ENCODE data around the gene GALNT17.

Gene GALNT17

DNA sequence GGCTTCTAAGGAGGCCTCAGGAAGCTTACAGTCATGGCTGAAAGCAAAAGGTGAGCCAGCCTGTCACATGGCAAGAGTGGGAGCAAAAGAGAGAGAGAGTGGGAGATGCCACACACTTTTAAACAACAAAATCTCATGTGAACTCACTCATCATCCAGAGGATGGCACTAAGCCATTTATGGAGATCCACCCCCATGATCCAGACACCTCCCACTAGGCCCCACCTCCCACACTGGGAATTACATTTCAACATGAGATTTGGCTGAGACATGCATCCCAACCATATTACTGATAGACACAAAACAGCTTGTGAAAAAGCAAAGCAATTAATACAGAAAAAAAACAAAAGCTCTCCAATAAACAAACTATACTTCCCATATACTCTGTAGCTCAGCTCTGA, 210.3 kb downstream of the GALNT17 start:
- DNase-seq (ENCODE audit: low spot score), result no peak

DNA sequence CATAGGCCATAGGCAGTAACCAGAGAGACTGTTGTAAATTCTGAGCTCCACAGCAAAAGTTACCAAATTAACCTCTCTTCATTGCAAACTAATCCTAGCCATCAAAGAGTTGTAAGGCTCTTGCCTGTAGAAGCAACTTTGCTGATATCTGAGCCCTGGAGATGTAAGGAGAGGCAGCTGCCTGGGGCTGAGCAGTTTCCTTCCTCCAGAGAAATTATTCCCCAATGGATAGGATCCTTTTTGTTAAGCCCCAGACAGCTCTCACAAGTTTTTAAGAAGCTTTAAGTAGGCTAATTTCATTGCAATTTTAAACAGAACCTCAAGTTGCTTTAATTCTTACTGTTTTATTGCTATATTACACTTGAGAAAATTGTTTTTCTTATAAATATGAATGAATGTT, 211.1 kb downstream of the GALNT17 start:
- DNase-seq (ENCODE audit: low spot score), result no peak

DNA sequence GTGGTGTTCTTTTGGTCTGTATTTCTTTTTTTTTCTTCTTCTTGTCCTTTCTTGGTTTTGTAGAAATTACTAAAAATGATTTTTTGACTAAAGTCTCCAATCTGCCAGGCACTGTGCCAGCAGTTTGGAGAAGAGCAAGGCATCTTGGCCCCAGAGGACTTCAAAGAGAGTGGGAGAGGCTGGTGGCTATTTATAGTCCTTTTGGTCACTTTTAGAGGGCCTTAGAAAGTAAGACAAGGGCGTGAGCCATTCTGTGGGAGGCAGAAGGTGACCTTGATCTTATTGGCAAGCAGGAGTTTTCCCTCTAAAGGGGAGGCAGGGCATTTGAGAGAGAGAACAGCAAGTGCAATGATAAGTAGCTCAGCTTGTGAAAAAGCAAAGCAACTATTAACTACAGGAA, 211.9 kb downstream of the GALNT17 start:
- DNase-seq (ENCODE audit: low spot score), result no peak

GRCh38 chr7:71345117-71345884, 213.4 kb downstream of the GALNT17 start:
- no peak for DNase-seq (ENCODE audit: low spot score)

- DNase-seq (ENCODE audit: low spot score), result peak; percentile 39
Observed at GRCh38 chr7:71348821-71349681, 217.1 kb downstream of the GALNT17 start.

DNA sequence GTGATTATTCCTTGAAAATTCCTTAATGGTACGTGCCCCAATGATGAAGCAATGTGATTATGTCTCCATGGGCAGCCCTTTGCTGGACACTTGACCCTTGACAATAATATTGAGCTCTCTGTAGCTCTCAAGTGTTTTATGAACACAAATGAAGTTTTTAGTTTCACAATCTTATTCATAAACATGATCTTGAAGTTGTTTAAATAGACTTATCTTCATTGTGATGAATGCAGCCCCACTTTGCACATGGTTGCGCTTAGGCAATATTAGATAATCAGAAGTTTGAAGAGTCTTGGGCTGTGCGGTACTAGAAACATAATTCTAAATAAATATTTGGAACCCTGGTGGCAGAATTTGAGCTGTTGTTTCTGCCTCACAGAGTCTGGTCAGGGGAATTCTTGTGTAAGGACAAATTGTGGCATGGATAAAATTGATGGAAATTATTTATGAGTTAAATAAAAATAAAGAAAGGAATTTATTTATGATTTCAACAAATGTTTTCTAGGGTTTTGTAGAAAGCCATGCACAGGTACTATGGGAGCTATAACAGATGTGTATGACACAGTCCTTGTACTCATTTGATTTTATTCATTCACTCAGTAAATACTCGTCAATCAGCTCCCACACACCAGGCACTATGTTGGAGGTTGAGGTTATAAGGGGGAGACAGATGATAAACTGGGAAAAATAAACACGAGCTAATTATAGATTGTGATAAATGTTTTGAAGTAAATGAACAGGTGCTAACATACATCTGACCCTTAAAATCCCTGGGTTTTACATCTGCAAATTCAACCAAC, 217.9 kb downstream of the GALNT17 start:
- DNase-seq (ENCODE audit: low spot score), result no peak

DNA sequence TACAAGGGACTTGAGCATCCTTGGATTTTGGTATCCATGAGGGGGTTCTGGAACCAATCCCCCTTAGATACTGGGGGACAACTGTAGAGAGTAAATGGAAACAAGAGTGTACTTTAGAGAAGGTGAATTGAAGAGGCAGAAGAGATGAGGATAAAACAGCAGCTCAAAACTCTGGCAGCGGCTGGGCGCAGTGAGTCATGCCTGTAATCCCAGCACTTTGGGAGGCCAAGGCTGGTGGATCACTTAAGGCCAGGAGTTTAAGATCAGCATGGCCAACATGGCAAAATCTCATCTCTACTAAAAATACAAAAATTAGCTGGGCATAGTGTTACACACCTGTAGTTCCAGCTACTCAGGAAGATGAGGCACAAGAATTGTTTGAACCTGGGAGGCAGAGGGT, 218.7 kb downstream of the GALNT17 start:
- no peak for DNase-seq (ENCODE audit: low spot score)

GRCh38 chr7:71354716-71355115, 222.8 kb downstream of the GALNT17 start:
- DNase-seq (ENCODE audit: low spot score), result peak; percentile 31

DNA sequence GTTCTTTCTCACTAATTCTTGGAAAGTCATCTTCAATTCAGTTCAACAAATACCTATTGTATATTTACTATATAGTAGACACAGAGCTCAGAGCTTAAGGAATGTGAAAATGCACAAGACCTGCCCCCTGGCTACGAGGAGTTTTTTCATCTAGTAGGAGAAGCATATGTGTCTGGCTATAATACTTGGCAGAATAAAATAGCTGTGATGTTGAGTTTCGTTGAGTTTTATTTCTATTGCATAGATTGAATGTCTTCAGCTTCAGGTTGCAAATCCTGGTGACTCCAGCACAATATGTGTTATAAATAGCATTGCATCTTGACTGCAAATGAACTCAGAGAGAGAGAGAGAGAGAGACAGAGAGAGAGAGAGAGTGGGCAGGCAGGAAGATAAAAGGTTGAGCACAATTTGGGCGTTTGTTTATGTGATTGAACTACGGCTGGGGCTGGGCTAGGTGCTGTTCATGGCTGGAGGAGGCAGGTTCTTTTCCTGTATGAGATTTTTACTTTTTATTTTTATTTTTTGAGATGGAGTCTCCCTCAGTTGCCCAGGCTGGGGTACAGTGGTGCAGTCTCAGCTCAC, 229.6 kb downstream of the GALNT17 start:
- no peak for DNase-seq (ENCODE audit: low spot score)

GRCh38 chr7:71362240-71362639, 230.3 kb downstream of the GALNT17 start:
- no peak for DNase-seq (ENCODE audit: low spot score)

DNA sequence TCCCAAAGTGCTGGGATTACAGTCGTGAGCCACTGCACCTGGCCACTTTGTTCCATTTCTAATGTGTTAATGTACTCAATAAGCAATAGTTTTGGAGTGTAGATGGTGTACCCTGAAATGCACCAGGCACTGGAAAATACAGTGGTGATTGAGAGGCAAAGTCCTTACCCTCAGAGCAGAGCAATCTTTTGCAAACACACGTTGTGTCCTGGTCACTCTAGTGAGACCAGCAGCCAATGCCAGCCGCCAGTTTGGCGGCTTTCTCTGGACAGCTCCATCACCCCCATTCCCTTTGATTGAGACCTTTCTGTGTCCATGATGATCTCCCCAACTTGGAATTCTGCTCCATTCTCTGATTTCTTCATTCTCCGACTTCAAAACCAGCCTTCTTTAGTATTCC, 231.3 kb downstream of the GALNT17 start:
- no peak for DNase-seq (ENCODE audit: low spot score)

GRCh38 chr7:71363627-71364026, 231.7 kb downstream of the GALNT17 start:
- no peak for DNase-seq (ENCODE audit: low spot score)

DNA sequence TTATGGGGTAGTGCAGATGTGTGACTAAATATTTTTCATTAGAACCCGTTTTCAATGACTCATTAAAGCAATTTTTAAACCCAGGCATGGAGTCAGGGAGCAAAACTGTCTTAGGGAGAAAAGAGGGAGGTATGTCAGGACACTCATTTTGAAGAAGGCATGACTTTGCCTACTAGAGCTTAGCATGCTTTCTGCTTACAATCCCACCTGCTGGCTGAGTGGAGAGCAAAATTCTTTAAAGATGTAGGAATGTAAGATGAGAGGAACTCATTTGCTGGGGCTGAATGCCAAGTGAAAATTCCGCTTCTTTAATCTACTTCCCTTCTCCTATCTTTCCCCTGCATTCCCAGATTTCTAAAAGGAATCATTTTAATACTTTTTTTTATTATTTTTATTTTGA, 232.6 kb downstream of the GALNT17 start:
- no peak for DNase-seq (ENCODE audit: low spot score)

DNA sequence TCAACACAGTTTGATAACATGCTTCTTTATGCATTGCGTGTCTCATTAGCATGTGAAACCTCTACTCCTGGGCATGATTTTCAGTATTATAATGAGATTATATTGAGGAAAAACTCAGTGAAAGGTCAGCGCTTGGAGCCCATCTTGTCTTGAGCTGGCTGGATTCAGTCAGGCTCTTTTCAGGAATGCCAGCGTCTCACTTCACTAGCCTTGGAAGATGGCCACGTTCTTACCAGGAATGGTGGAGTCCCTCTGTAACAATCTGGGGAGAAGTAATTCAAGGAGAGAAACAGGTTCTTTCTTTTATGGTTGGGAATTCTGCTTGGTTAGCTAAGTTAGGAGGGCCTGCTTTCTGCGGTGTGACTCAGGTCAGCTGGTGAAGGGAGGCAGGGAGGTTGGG, 241.0 kb downstream of the GALNT17 start:
- no peak for DNase-seq (ENCODE audit: low spot score)

DNA sequence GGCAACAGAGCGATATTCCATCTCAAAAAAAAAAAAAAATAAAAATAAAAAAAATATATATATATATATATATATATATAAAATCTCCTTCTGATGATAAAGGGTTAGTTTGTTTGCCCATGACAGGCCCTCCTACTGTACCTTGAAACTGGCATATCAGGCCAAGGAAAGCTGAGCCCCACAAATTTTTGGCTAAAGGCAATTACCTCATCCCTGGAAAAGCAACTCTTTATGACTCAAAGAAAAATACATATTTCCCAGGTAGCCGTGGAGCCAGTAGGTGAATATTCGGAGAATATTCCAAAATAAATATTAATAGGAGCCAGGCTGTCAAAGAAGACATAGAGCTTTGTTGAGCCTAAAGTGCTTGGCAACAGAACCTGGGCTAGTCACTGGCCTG, 245.1 kb downstream of the GALNT17 start:
- DNase-seq (ENCODE audit: low spot score), result no peak

- no peak for DNase-seq (ENCODE audit: low spot score)
Observed at GRCh38 chr7:71377469-71377868, 245.5 kb downstream of the GALNT17 start.

- DNase-seq (ENCODE audit: low spot score), result no peak
Observed at GRCh38 chr7:71384094-71384493, 252.2 kb downstream of the GALNT17 start.

DNA sequence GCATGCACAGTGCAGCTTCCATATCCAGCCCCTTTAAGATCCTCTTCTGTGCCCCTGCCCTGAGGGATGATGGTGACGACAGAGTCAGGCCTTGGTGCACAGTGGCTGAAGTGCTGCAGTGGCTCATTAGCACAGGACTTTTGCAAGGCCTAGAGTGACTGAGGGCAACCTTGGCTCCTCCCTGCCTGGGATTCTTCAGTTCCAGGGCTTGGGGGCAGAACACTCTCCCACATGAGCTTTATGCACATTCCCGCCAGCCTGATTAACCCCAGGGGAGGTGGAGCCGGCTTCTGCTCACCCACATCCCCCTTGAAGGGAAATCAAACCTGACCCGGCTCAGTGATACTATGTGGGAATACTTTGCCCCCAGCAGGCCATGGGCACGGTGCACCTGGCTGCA, 253.4 kb downstream of the GALNT17 start:
- no peak for DNase-seq (ENCODE audit: low spot score)

DNA sequence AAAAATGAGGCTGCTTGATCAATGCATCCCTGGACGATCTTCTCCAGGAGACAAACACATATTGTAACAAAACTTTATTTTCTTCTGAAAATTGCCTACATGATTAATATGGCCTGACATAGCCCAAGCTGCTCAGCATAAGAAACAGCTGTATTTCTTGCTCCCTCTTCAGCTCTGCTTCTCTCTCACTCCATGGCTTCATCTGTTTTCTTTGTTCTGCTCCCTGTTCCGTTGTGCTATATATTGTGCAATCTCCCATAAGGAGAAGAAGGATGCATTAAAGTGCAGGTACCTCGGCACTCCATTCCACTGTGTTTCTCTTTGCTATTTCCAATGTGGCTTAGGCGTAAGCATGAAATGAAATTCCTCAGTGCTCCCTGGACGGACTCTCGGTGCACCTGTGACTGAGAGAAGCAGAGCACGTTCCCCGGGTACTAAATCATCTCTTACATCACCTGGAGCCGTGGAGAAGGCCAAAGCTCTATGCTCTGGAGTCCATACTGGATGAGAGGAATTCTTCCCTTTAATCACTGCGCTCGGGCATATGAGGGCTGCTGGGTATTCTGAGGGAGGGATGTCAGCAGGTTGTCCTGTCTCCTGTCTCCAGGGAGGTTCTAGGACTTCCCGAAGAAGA, 254.3 kb downstream of the GALNT17 start:
- DNase-seq (ENCODE audit: low spot score), result no peak

- DNase-seq (ENCODE audit: low spot score), result no peak
Observed at GRCh38 chr7:71388181-71388580, 256.2 kb downstream of the GALNT17 start.

DNA sequence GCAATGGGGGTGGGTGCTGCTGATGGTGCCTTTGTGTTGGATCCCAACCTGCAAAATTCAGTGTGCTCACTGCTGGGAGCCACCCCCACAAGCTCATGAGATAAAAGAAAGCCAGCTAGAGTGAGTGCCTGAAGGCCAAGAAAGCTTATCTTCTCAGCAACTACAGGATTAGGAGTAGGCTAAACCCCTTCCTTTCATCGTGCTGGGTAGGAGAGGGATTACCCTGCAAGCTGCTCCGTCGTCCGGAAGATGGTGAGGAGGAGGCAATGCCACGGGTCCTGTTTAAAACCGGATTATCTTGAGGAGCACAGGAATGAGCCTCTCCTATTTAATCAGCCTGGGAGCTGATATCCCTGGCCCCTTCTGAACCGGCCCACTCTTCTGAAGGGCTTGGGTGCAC, 258.0 kb downstream of the GALNT17 start:
- no peak for DNase-seq (ENCODE audit: low spot score)

DNA sequence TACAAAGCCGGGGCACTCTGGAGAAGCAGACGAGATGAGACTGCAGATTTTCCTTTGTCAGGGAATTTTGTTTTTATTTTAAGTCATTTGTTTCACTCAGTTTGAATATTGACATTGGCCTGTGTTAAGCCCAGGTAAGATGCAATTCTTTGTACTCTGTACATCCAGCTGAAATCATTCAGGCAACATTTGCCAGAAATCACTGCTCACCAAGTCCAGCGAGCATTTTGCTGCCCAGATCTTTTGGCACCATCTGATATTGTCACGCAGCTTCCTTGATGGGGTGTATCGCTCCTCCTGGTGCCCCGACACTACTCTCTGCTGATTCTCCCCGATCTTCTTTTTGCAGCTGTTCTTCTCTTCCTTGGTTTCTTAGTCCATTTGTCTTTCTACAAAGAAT, 261.7 kb downstream of the GALNT17 start:
- DNase-seq (ENCODE audit: low spot score), result peak; percentile 72

All from cerebellar cortex (tissue), 1 donor.